Measurements from ENCODE around the gene BATF3.

DNA sequence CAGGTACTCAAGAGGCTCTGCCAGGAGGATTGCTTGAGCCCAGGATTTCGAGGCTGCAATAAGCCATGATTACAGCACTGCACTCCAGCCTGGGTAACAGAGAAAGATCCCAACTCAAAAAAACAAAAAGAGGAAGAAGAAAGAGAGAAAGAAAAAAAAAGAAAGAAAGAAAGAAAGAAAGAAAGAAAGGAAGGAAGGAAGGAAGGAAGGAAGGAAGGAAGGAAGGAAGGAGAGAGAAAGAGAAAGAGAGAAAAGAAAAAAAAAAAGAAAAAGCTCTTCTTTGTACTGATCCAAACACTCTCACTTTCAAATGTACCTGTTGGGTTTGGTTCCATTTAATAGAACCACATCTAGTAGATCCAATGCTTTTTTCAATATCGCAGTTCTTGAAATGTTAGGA lies 11.8 kb downstream of the BATF3 start:
- TF ChIP-seq POLR2A (IDR thresholded peaks at IDR 0.05): no peak
- TF ChIP-seq, protein P1, sequence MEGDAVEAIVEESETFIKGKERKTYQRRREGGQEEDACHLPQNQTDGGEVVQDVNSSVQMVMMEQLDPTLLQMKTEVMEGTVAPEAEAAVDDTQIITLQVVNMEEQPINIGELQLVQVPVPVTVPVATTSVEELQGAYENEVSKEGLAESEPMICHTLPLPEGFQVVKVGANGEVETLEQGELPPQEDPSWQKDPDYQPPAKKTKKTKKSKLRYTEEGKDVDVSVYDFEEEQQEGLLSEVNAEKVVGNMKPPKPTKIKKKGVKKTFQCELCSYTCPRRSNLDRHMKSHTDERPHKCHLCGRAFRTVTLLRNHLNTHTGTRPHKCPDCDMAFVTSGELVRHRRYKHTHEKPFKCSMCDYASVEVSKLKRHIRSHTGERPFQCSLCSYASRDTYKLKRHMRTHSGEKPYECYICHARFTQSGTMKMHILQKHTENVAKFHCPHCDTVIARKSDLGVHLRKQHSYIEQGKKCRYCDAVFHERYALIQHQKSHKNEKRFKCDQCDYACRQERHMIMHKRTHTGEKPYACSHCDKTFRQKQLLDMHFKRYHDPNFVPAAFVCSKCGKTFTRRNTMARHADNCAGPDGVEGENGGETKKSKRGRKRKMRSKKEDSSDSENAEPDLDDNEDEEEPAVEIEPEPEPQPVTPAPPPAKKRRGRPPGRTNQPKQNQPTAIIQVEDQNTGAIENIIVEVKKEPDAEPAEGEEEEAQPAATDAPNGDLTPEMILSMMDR (IDR thresholded peaks at IDR 0.05): no peak
